Activated T-cell treated with anti-CD3 and anti-CD28 coated beads, Interleukin-2, amount 50 U/mL, for 4 hours (primary cell): Measurements from ENCODE around the gene RAB4A. TPM values are rescaled to one million over a fixed set of nuclear protein-coding genes. Genes with fewer than 3 reads are reported as not detected.

Experiments used
- total RNA-seq, 3 donors: library from RNA; stranded (reverse); gene quantifications; one replicate each; pipeline ENCODE4 v1.2.1, GENCODE V29; 2021

RAB4A gene
- total RNA-seq, 3 donors from 2014 or later: 24.0 to 30.3 (median 25.6) TPM

Other genes with a start within 250 kb of the RAB4A start
- 1 to 10 TPM; 3.1 to 4.1 (median 3.6) TPM for gene CCSAP, start 71.9 kb downstream of the RAB4A start, total RNA-seq
- not detected for gene ACTA1, start 163.0 kb downstream of the RAB4A start, total RNA-seq
- gene NUP133, start 237.2 kb downstream of the RAB4A start, total RNA-seq: 10 to 100 TPM; 49.8 to 62.5 (median 56.7) TPM